ENCODE data around the gene ACTL7A.

Gene ACTL7A

GRCh38 chr9:108860354-108860753, 1.7 kb upstream of the ACTL7A start:
- Histone ChIP-seq H3K36me3 (ENCODE audit: control insufficient read depth in 2 of 2, insufficient read depth in 2 of 2, low read length in 2 of 2) (no peaks in the 10 kb centered on the region), H3K9ac (ENCODE audit: low read length in 2 of 2) (no peak overlapping the region), H3K4me3 (ENCODE audit: low read length in 2 of 2) (no peak overlapping the region), H3K27ac (ENCODE audit: low read length) (no peak overlapping the region), H3K9me3 (ENCODE audit: control insufficient read depth in 2 of 2, low read length in 2 of 2) (no peaks in the 10 kb centered on the region), H3K27me3 (ENCODE audit: control insufficient read depth in 1 of 2, insufficient read depth in 2 of 2, low read length in 2 of 2) (no peaks in the 10 kb centered on the region), H3K4me1 (ENCODE audit: control insufficient read depth, insufficient read depth, low read length) (no peaks in the 10 kb centered on the region)

- Histone ChIP-seq H3K4me3 (ENCODE audit: low read length in 2 of 2) (no peak overlapping the region), H3K4me1 (ENCODE audit: control insufficient read depth, insufficient read depth, low read length) (no peaks in the 10 kb centered on the region), H3K27me3 (ENCODE audit: control insufficient read depth in 1 of 2, insufficient read depth in 2 of 2, low read length in 2 of 2) (no peaks in the 10 kb centered on the region), H3K9ac (ENCODE audit: low read length in 2 of 2) (no peak overlapping the region), H3K27ac (ENCODE audit: low read length) (no peak overlapping the region), H3K36me3 (ENCODE audit: control insufficient read depth in 2 of 2, insufficient read depth in 2 of 2, low read length in 2 of 2) (no peaks in the 10 kb centered on the region), H3K9me3 (ENCODE audit: control insufficient read depth in 2 of 2, low read length in 2 of 2) (no peaks in the 10 kb centered on the region)
Observed at GRCh38 chr9:108860764-108861163, 1.3 kb upstream of the ACTL7A start.

GRCh38 chr9:108861464-108861863, 602 bp upstream of the ACTL7A start:
- H3K4me3 ChIP-seq (ENCODE audit: low read length in 2 of 2) = no peak overlapping the region
- H3K27ac ChIP-seq (ENCODE audit: low read length) = no peak overlapping the region
- H3K27me3 ChIP-seq (ENCODE audit: control insufficient read depth in 1 of 2, insufficient read depth in 2 of 2, low read length in 2 of 2) = no peaks in the 10 kb centered on the region
- H3K9me3 ChIP-seq (ENCODE audit: control insufficient read depth in 2 of 2, low read length in 2 of 2) = no peaks in the 10 kb centered on the region
- no peak overlapping the region for H3K9ac ChIP-seq (ENCODE audit: low read length in 2 of 2)
- H3K4me1 ChIP-seq (ENCODE audit: control insufficient read depth, insufficient read depth, low read length) = no peaks in the 10 kb centered on the region
- H3K36me3 ChIP-seq (ENCODE audit: control insufficient read depth in 2 of 2, insufficient read depth in 2 of 2, low read length in 2 of 2) = no peaks in the 10 kb centered on the region

GRCh38 chr9:108863891-108864290, 1.8 kb downstream of the ACTL7A start:
- no peaks in the 10 kb centered on the region for H3K9me3 ChIP-seq (ENCODE audit: control insufficient read depth in 2 of 2, low read length in 2 of 2)
- no peak overlapping the region for H3K4me3 ChIP-seq (ENCODE audit: low read length in 2 of 2)
- no peak overlapping the region for H3K9ac ChIP-seq (ENCODE audit: low read length in 2 of 2)
- H3K27ac ChIP-seq (ENCODE audit: low read length) = no peak overlapping the region
- no peaks in the 10 kb centered on the region for H3K4me1 ChIP-seq (ENCODE audit: control insufficient read depth, insufficient read depth, low read length)
- no peaks in the 10 kb centered on the region for H3K27me3 ChIP-seq (ENCODE audit: control insufficient read depth in 1 of 2, insufficient read depth in 2 of 2, low read length in 2 of 2)
- H3K36me3 ChIP-seq (ENCODE audit: control insufficient read depth in 2 of 2, insufficient read depth in 2 of 2, low read length in 2 of 2) = peaks cover 0 to 5% of the 10 kb centered on the region in 2 donors

GRCh38 chr9:108864446-108864845, 2.4 kb downstream of the ACTL7A start:
- Histone ChIP-seq H3K27ac (ENCODE audit: low read length) (no peak overlapping the region), H3K27me3 (ENCODE audit: control insufficient read depth in 1 of 2, insufficient read depth in 2 of 2, low read length in 2 of 2) (no peaks in the 10 kb centered on the region), H3K9ac (ENCODE audit: low read length in 2 of 2) (no peak overlapping the region), H3K9me3 (ENCODE audit: control insufficient read depth in 2 of 2, low read length in 2 of 2) (no peaks in the 10 kb centered on the region), H3K4me3 (ENCODE audit: low read length in 2 of 2) (no peak overlapping the region), H3K4me1 (ENCODE audit: control insufficient read depth, insufficient read depth, low read length) (no peaks in the 10 kb centered on the region), H3K36me3 (ENCODE audit: control insufficient read depth in 2 of 2, insufficient read depth in 2 of 2, low read length in 2 of 2) (peaks cover 5 to 7% of the 10 kb centered on the region in 2 donors)

GRCh38 chr9:108865037-108865436, 3.0 kb downstream of the ACTL7A start:
- Histone ChIP-seq H3K4me3 (ENCODE audit: low read length in 2 of 2) (no peak overlapping the region), H3K4me1 (ENCODE audit: control insufficient read depth, insufficient read depth, low read length) (no peaks in the 10 kb centered on the region), H3K27ac (ENCODE audit: low read length) (no peak overlapping the region), H3K9ac (ENCODE audit: low read length in 2 of 2) (no peak overlapping the region), H3K27me3 (ENCODE audit: control insufficient read depth in 1 of 2, insufficient read depth in 2 of 2, low read length in 2 of 2) (no peaks in the 10 kb centered on the region), H3K36me3 (ENCODE audit: control insufficient read depth in 2 of 2, insufficient read depth in 2 of 2, low read length in 2 of 2) (peaks cover 5 to 7% of the 10 kb centered on the region in 2 donors), H3K9me3 (ENCODE audit: control insufficient read depth in 2 of 2, low read length in 2 of 2) (no peaks in the 10 kb centered on the region)

- Histone ChIP-seq H3K9ac (ENCODE audit: low read length in 2 of 2) (no peak overlapping the region), H3K9me3 (ENCODE audit: control insufficient read depth in 2 of 2, low read length in 2 of 2) (no peaks in the 10 kb centered on the region), H3K4me1 (ENCODE audit: control insufficient read depth, insufficient read depth, low read length) (no peaks in the 10 kb centered on the region), H3K27ac (ENCODE audit: low read length) (no peak overlapping the region), H3K36me3 (ENCODE audit: control insufficient read depth in 2 of 2, insufficient read depth in 2 of 2, low read length in 2 of 2) (peaks cover 7 to 8% of the 10 kb centered on the region in 2 donors), H3K27me3 (ENCODE audit: control insufficient read depth in 1 of 2, insufficient read depth in 2 of 2, low read length in 2 of 2) (no peaks in the 10 kb centered on the region), H3K4me3 (ENCODE audit: low read length in 2 of 2) (no peak overlapping the region)
Observed at GRCh38 chr9:108866001-108866420, 3.9 kb downstream of the ACTL7A start.

- Histone ChIP-seq H3K36me3 (ENCODE audit: control insufficient read depth in 2 of 2, insufficient read depth in 2 of 2, low read length in 2 of 2) (peaks cover 11 to 18% of the 10 kb centered on the region in 2 donors), H3K9me3 (ENCODE audit: control insufficient read depth in 2 of 2, low read length in 2 of 2) (no peaks in the 10 kb centered on the region), H3K4me1 (ENCODE audit: control insufficient read depth, insufficient read depth, low read length) (no peaks in the 10 kb centered on the region), H3K9ac (ENCODE audit: low read length in 2 of 2) (no peak overlapping the region), H3K4me3 (ENCODE audit: low read length in 2 of 2) (no peak overlapping the region), H3K27ac (ENCODE audit: low read length) (no peak overlapping the region), H3K27me3 (ENCODE audit: control insufficient read depth in 1 of 2, insufficient read depth in 2 of 2, low read length in 2 of 2) (no peaks in the 10 kb centered on the region)
Observed at GRCh38 chr9:108867116-108867515, 5.0 kb downstream of the ACTL7A start.

- Histone ChIP-seq H3K36me3 (ENCODE audit: control insufficient read depth in 2 of 2, insufficient read depth in 2 of 2, low read length in 2 of 2) (peaks cover 12 to 18% of the 10 kb centered on the region in 2 donors), H3K27ac (ENCODE audit: low read length) (no peak overlapping the region), H3K9me3 (ENCODE audit: control insufficient read depth in 2 of 2, low read length in 2 of 2) (no peaks in the 10 kb centered on the region), H3K27me3 (ENCODE audit: control insufficient read depth in 1 of 2, insufficient read depth in 2 of 2, low read length in 2 of 2) (no peaks in the 10 kb centered on the region), H3K4me1 (ENCODE audit: control insufficient read depth, insufficient read depth, low read length) (no peaks in the 10 kb centered on the region), H3K9ac (ENCODE audit: low read length in 2 of 2) (no peak overlapping the region), H3K4me3 (ENCODE audit: low read length in 2 of 2) (no peak overlapping the region)
Observed at GRCh38 chr9:108867829-108868228, 5.8 kb downstream of the ACTL7A start.

GRCh38 chr9:108869092-108869725, 7.1 kb downstream of the ACTL7A start:
- Histone ChIP-seq H3K27me3 (ENCODE audit: control insufficient read depth in 1 of 2, insufficient read depth in 2 of 2, low read length in 2 of 2) (no peaks in the 10 kb centered on the region), H3K27ac (ENCODE audit: low read length) (no peak overlapping the region), H3K36me3 (ENCODE audit: control insufficient read depth in 2 of 2, insufficient read depth in 2 of 2, low read length in 2 of 2) (peaks cover 20 to 21% of the 10 kb centered on the region in 2 donors)

GRCh38 chr9:108874058-108874788, 12.2 kb downstream of the ACTL7A start:
- no peak overlapping the region for H3K4me3 ChIP-seq (ENCODE audit: low read length in 2 of 2)
- no peaks in the 10 kb centered on the region for H3K4me1 ChIP-seq (ENCODE audit: control insufficient read depth, insufficient read depth, low read length)
- H3K9ac ChIP-seq (ENCODE audit: low read length in 2 of 2) = no peak overlapping the region
- no peak overlapping the region for H3K27ac ChIP-seq (ENCODE audit: low read length)
- H3K27me3 ChIP-seq (ENCODE audit: control insufficient read depth in 1 of 2, insufficient read depth in 2 of 2, low read length in 2 of 2) = no peaks in the 10 kb centered on the region
- peaks cover 45 to 48% of the 10 kb centered on the region in 2 donors for H3K36me3 ChIP-seq (ENCODE audit: control insufficient read depth in 2 of 2, insufficient read depth in 2 of 2, low read length in 2 of 2)
- H3K9me3 ChIP-seq (ENCODE audit: control insufficient read depth in 2 of 2, low read length in 2 of 2) = no peaks in the 10 kb centered on the region

More at GRCh38 chr9:108869092-108869725, 7.1 kb downstream of the ACTL7A start:
- no peak overlapping the region for H3K9ac ChIP-seq (ENCODE audit: low read length in 2 of 2)
- no peak overlapping the region for H3K4me3 ChIP-seq (ENCODE audit: low read length in 2 of 2)
- no peaks in the 10 kb centered on the region for H3K4me1 ChIP-seq (ENCODE audit: control insufficient read depth, insufficient read depth, low read length)
- no peaks in the 10 kb centered on the region for H3K9me3 ChIP-seq (ENCODE audit: control insufficient read depth in 2 of 2, low read length in 2 of 2)
